H1 (cell line): ENCODE data around the gene CREBBP. TPM values are rescaled to one million over a fixed set of nuclear protein-coding genes. Genes with fewer than 3 reads are reported as not detected.

Source experiments
- CTCF ChIA-PET: fragments of 300-600 bp; sonication (Branson Sonifier 250); formaldehyde crosslinking; loops from one replicate; lab custom pipeline; 2021; ENCODE audit not compliant: partially characterized antibody; lab: Charles Lee
- POLR2A ChIA-PET: fragments of 300-600 bp; sonication (Branson Sonifier 250); formaldehyde crosslinking; loops from one replicate; lab custom pipeline; 2021; ENCODE audit warnings: inconsistent platforms; ENCODE audit not compliant: partially characterized antibody; lab: Charles Lee
- DNase-seq, 2 experiments: peaks; one replicate each; pipeline versions ENCODE4 v3.0.0 to v3.0.0-alpha.2; 2010 to 2022; ENCODE audit warnings: low spot score in 2 of 2, low read depth in 1 of 2, mixed read lengths in 1 of 2
- FAIRE-seq: peaks from 2 replicates; lab custom pipeline; 2011; peaks lifted over from hg19 to GRCh38; lab: Jason Lieb, UNC
- H2AFZ ChIP-seq: 2 replicates; pipeline ENCODE4 v1.8.1; 2012; ENCODE audit warnings: low read length, inconsistent platforms
- H2AK5ac ChIP-seq: 2 replicates; pipeline ENCODE4 v1.6.1; 2013; ENCODE audit warnings: low read depth, low read length
- H2BK120ac ChIP-seq: replicated peaks from 2 replicates; pipeline ENCODE3; 2013; ENCODE audit warnings: low read depth, low read length, inconsistent platforms
- H2BK12ac ChIP-seq: 2 replicates; pipeline ENCODE4 v1.6.1; 2013; ENCODE audit warnings: low read depth, low read length
- H2BK15ac ChIP-seq: 2 replicates; pipeline ENCODE4 v1.6.1; 2013; ENCODE audit warnings: low read length
- H2BK20ac ChIP-seq: 2 replicates; pipeline ENCODE4 v1.6.1; 2013; ENCODE audit warnings: low read length
- H2BK5ac ChIP-seq: 2 replicates; pipeline ENCODE4 v1.6.1; 2013; ENCODE audit warnings: low read depth, low read length
- H3K14ac ChIP-seq: 2 replicates; pipeline ENCODE4 v1.6.1; 2013; ENCODE audit warnings: inconsistent platforms; ENCODE audit not compliant: insufficient read length
- H3K18ac ChIP-seq: 2 replicates; pipeline ENCODE4 v1.6.1; 2013; ENCODE audit warnings: low read length; ENCODE audit errors: extremely low read depth
- H3K23ac ChIP-seq: 2 replicates; pipeline ENCODE4 v1.6.1; 2013; ENCODE audit warnings: inconsistent platforms; ENCODE audit not compliant: insufficient read length
- H3K23me2 ChIP-seq: 2 replicates; pipeline ENCODE4 v1.6.1; 2013; ENCODE audit warnings: low read depth, low read length
- H3K27ac ChIP-seq: 2 replicates; pipeline ENCODE4 v1.6.1; 2011; ENCODE audit warnings: low read depth, low read length, inconsistent platforms
- H3K27me3 ChIP-seq, 4 experiments: replicated peaks in 1 of 4; 1 replicate in 1 of 4; 2 replicates in 3 of 4; pipeline versions ENCODE4 v1.6.1 to v1.8.1; 2011 to 2013; ENCODE audit warnings: low read length in 3 of 4, mild to moderate bottlenecking in 3 of 4, inconsistent platforms in 2 of 4, mixed read lengths in 2 of 4, moderate library complexity in 1 of 4; ENCODE audit not compliant: control insufficient read depth in 3 of 4, insufficient read depth in 3 of 4; ENCODE audit errors: extremely low read depth in 1 of 4
- H3K36me3 ChIP-seq, 4 experiments: 2 replicates each; pipeline versions ENCODE4 v1.6.1 to v1.8.1; 2011 to 2013; ENCODE audit warnings: mild to moderate bottlenecking in 4 of 4, low read length in 3 of 4, moderate library complexity in 2 of 4, control low read depth in 1 of 4, inconsistent platforms in 1 of 4; ENCODE audit not compliant: insufficient read depth in 4 of 4, control insufficient read depth in 2 of 4
- H3K4ac ChIP-seq: replicated peaks from 2 replicates; pipeline ENCODE3; 2013; ENCODE audit warnings: low read length, low read depth, mixed read lengths, inconsistent platforms; ENCODE audit not compliant: insufficient read length
- H3K4me1 ChIP-seq, 4 experiments: replicated peaks in 1 of 4; 1 replicate in 1 of 4; 2 replicates in 3 of 4; pipeline versions ENCODE4 v1.6.1 to v1.8.1; 2011 to 2013; ENCODE audit warnings: low read length in 3 of 4, inconsistent platforms in 2 of 4, mixed read lengths in 1 of 4; ENCODE audit not compliant: insufficient read depth in 4 of 4, control insufficient read depth in 3 of 4
- H3K4me2 ChIP-seq, 2 experiments: 2 replicates each; pipeline versions ENCODE4 v1.6.1 to v1.8.1; 2011 to 2013; ENCODE audit warnings: low read depth in 2 of 2, low read length in 2 of 2, control low read depth in 1 of 2, inconsistent platforms in 1 of 2, mild to moderate bottlenecking in 1 of 2; ENCODE audit not compliant: insufficient read depth in 1 of 2
- H3K4me3 ChIP-seq, 4 experiments: fragments of 200-600, 300-600 bp in 1 of 4; sonication (generic), shearing (Covaris generic), sonication (Bioruptor Twin) in 1 of 4; 2 replicates each; pipeline versions ENCODE4 v1.5.1 to v1.8.1; 2011 to 2016; ENCODE audit warnings: low read length in 4 of 4, low read depth in 3 of 4, control low read depth in 2 of 4, inconsistent platforms in 2 of 4, mild to moderate bottlenecking in 2 of 4, mixed read lengths in 1 of 4, moderate library complexity in 1 of 4; ENCODE audit not compliant: insufficient read depth in 2 of 4; ENCODE audit errors: extremely low read depth in 1 of 4
- H3K56ac ChIP-seq: replicated peaks from 2 replicates; pipeline ENCODE3; 2013; ENCODE audit warnings: low read depth, mild to moderate bottlenecking, mixed read lengths, low read length, inconsistent platforms; ENCODE audit not compliant: insufficient read length
- H3K79me1 ChIP-seq: 2 replicates; pipeline ENCODE4 v1.6.1; 2013; ENCODE audit warnings: low read depth, low read length, control low read depth
- H3K79me2 ChIP-seq, 2 experiments: 2 replicates each; pipeline versions ENCODE4 v1.6.1 to v1.8.1; 2012 to 2013; ENCODE audit warnings: low read length in 2 of 2, mild to moderate bottlenecking in 2 of 2, inconsistent platforms in 1 of 2; ENCODE audit not compliant: insufficient read depth in 2 of 2, control insufficient read depth in 1 of 2
- H3K9ac ChIP-seq, 4 experiments: replicated peaks in 1 of 4; 1 replicate in 1 of 4; 2 replicates in 3 of 4; pipeline versions ENCODE4 v1.6.1 to v1.8.1; 2011 to 2013; ENCODE audit warnings: low read depth in 3 of 4, low read length in 3 of 4, control low read depth in 2 of 4, mild to moderate bottlenecking in 2 of 4, moderate library complexity in 2 of 4, inconsistent platforms in 1 of 4; ENCODE audit errors: extremely low read depth in 1 of 4
- H3K9me3 ChIP-seq, 2 experiments: 2 replicates each; pipeline versions ENCODE4 v1.6.1 to v1.8.1; 2012 to 2013; ENCODE audit warnings: mild to moderate bottlenecking in 2 of 2, moderate library complexity in 2 of 2, control low read depth in 1 of 2, inconsistent platforms in 1 of 2, low read depth in 1 of 2, low read length in 1 of 2, mixed read lengths in 1 of 2; ENCODE audit not compliant: insufficient read depth in 2 of 2
- H4K20me1 ChIP-seq, 2 experiments: replicated peaks in 1 of 2; 2 replicates each; pipeline versions ENCODE3 to v1.8.1; 2011 to 2013; ENCODE audit warnings: inconsistent platforms in 2 of 2, low read length in 2 of 2, mild to moderate bottlenecking in 1 of 2; ENCODE audit not compliant: insufficient read depth in 2 of 2, control insufficient read depth in 1 of 2
- H4K5ac ChIP-seq: 2 replicates; pipeline ENCODE4 v1.6.1; 2013; ENCODE audit warnings: low read length, low read depth, mixed read lengths, inconsistent platforms; ENCODE audit not compliant: insufficient read length
- H4K8ac ChIP-seq: 2 replicates; pipeline ENCODE4 v1.8.0; 2013; ENCODE audit warnings: mild to moderate bottlenecking, moderate library complexity, low read length, inconsistent platforms; ENCODE audit not compliant: insufficient read depth; ENCODE audit errors: extremely low read depth
- H4K91ac ChIP-seq: replicated peaks from 2 replicates; pipeline ENCODE3; 2013; ENCODE audit warnings: low read length, mixed read lengths, inconsistent platforms; ENCODE audit not compliant: insufficient read length
- ATF3 ChIP-seq: IDR thresholded peaks from 2 replicates; pipeline ENCODE4 v1.6.1; 2011; ENCODE audit warnings: low read depth, mild to moderate bottlenecking, low read length; ENCODE audit not compliant: insufficient read depth
- BRCA1 ChIP-seq: IDR thresholded peaks from 2 replicates; pipeline ENCODE4 v1.6.1; 2012; ENCODE audit warnings: low read depth, low read length, improper control_type of control experiment
- CTBP2 ChIP-seq: IDR thresholded peaks from 2 replicates; pipeline ENCODE4 v1.7.0; 2011; ENCODE audit warnings: borderline replicate concordance, mild to moderate bottlenecking, moderate library complexity, mixed read lengths, low read length; ENCODE audit not compliant: insufficient read depth, insufficient read length
- HDAC6 ChIP-seq: IDR thresholded peaks from one replicate; pipeline ENCODE4 v1.7.1; 2012; ENCODE audit warnings: low read depth, mild to moderate bottlenecking, inconsistent platforms, low read length, moderate library complexity
- SUZ12 ChIP-seq: fragments of 200-600 bp; sonication (generic); IDR thresholded peaks from 2 replicates; pipeline ENCODE4 v1.6.1; 2012; ENCODE audit warnings: mild to moderate bottlenecking, inconsistent platforms, low read length, moderate library complexity, mixed read lengths
- TAF7 ChIP-seq: optimal IDR thresholded peaks from 2 replicates; pipeline ENCODE3; 2011; ENCODE audit warnings: low read depth, mild to moderate bottlenecking, inconsistent platforms, low read length, moderate library complexity, borderline replicate concordance
- TEAD4 ChIP-seq: IDR thresholded peaks from 2 replicates; pipeline ENCODE4 v1.6.1; 2012; ENCODE audit warnings: low read depth, low read length, inconsistent platforms, mixed read lengths
- WGBS, 2 experiments: shearing (Covaris generic) in 1 of 2; methylation state at CpG; one replicate each; pipeline versions ENCODE4 v1.1.6 to v1.1.7; 2013 to 2015; ENCODE audit warnings: low lambda C conversion rate in 2 of 2, mixed read lengths in 2 of 2, inconsistent platforms in 1 of 2, low coverage in 1 of 2, missing lambda C conversion rate in 1 of 2; ENCODE audit not compliant: insufficient replicate concordance in 2 of 2, insufficient coverage in 1 of 2, insufficient read length in 1 of 2; ENCODE audit errors: extremely low coverage in 1 of 2, missing lambda C conversion rate in 1 of 2; 5-methylcytosine and 5-hydroxymethylcytosine counted together
- polyA plus RNA-seq, 7 experiments: library from polyadenylated mRNA; depleted of rRNA in 3 of 7; stranded (reverse) in 5 of 7; unstranded in 2 of 7; fragments of >200 nt in 5 of 7; fragments of 200-250 nt in 2 of 7; gene quantifications; 1 replicate in 5 of 7; 2 replicates in 1 of 7; 4 replicates in 1 of 7; pipeline versions ENCODE4 v1.2.1 to v1.2.3, GENCODE V29; 2011 to 2013; ENCODE audit warnings: missing spikeins in 2 of 7, mixed read lengths in 2 of 7
- total RNA-seq: library from RNA; stranded (reverse); fragmentation: NEBNext Ultra II Directional; extraction: Animal tissue kit (Norgen Biotek cat#: 25700); gene quantifications from 2 replicates; pipeline ENCODE4 v1.2.1, GENCODE V29; 2021

CREBBP gene
- total and polyA plus RNA-seq, 2 of the 8 experiments (the other 6 are each of a cell fraction or from before 2014, with no cell fraction given), result 10.0 to 60.1 TPM

- Histone ChIP-seq H3K27me3 (no peaks in the 10 kb centered on the region), H3K4me2 (no peak overlapping the region), H3K23me2 (no peaks in the 10 kb centered on the region), H3K4ac (no peak overlapping the region), H2BK5ac (no peak overlapping the region), H4K5ac (no peak overlapping the region), H2BK12ac (no peak overlapping the region)
- FAIRE-seq (no peak), DNase-seq (no peak)
- TF ChIP-seq TEAD4, result no peak
- TF ChIP-seq CTBP2, result no peak
- no peak for TF ChIP-seq SUZ12
- TF ChIP-seq BRCA1, result no peak
- no peak for TF ChIP-seq ATF3
- no peak for TF ChIP-seq HDAC6
- TF ChIP-seq TAF7, result no peak
- TF ChIP-seq, all 59 proteins: peak for 0
- H4K91ac ChIP-seq, result no peak overlapping the region
- ChIA-PET CTCF (interaction anchor here (1.0 kb wide), 1 partner anchor 51 kb away, joined by 3 read pairs; no protein-coding TSS in a partner anchor), POLR2A (interaction anchor here (1.3 kb wide), 1 partner anchor 11 kb away, joined by 5 read pairs; no protein-coding TSS in a partner anchor)
- H3K14ac ChIP-seq, result no peak overlapping the region
- no peak overlapping the region for H3K9ac ChIP-seq
- no peaks in the 10 kb centered on the region for H3K79me1 ChIP-seq
- peaks cover 4 to 8% of the 10 kb centered on the region in 2 experiments for H4K20me1 ChIP-seq
- H3K23ac ChIP-seq, result no peak overlapping the region
- no peaks in the 10 kb centered on the region for H3K4me1 ChIP-seq
- no peak overlapping the region for H2BK120ac ChIP-seq
- no peak overlapping the region for H2BK20ac ChIP-seq
- no peak overlapping the region for H3K56ac ChIP-seq
- no peak overlapping the region for H3K4me3 ChIP-seq
- H4K8ac ChIP-seq, result no peak overlapping the region; the same call in 1 of the 2 replicates
- 90% methylated on average over 8 of the region's 8 CpGs; no CpG with 5 or more reads in 1 of the 2 experiments for WGBS, 2 experiments
- no peak overlapping the region for H2AK5ac ChIP-seq
- H2AFZ ChIP-seq, result no peak overlapping the region
- H3K9me3 ChIP-seq, result no peaks in the 10 kb centered on the region
- H2BK15ac ChIP-seq, result no peak overlapping the region
- H3K36me3 ChIP-seq, result peaks cover under 1 to 27% (median 21%) of the 10 kb centered on the region in 4 experiments; a peak in 6 of 8 replicates
- H3K27ac ChIP-seq, result no peak overlapping the region
- no peak overlapping the region for H3K18ac ChIP-seq
- H3K79me2 ChIP-seq, result no peaks in the 10 kb centered on the region
These were observed 155.2 kb downstream of the CREBBP start for GRCh38 chr16:3725276-3725675.
